ENCODE results near the gene NDUFB10.
"Not testable (repeated sequence)": the region's sequence is repeated elsewhere in the genome, so short reads cannot be mapped to it uniquely, and the experiment has no call there.

Gene NDUFB10

GRCh38 chr16:1926271-1926670 lies 33.1 kb upstream of the NDUFB10 start:
- no peak for DNase-seq

- peak; percentile 77 for DNase-seq
These were observed 30.2 kb upstream of the NDUFB10 start for GRCh38 chr16:1929105-1929504.

- DNase-seq: peak; percentile 88
These were observed 29.6 kb upstream of the NDUFB10 start for GRCh38 chr16:1929578-1930337.

- no peak for DNase-seq
These were observed 29.0 kb upstream of the NDUFB10 start for GRCh38 chr16:1930338-1930720.

GRCh38 chr16:1932050-1933028 lies 27.0 kb upstream of the NDUFB10 start:
- peak; percentile 49 for DNase-seq

- DNase-seq: no peak
These were observed 26.2 kb upstream of the NDUFB10 start for GRCh38 chr16:1933097-1933661.

GRCh38 chr16:1936945-1937479 lies 22.3 kb upstream of the NDUFB10 start:
- DNase-seq: no peak

GRCh38 chr16:1938316-1938715 lies 21.0 kb upstream of the NDUFB10 start:
- no peak for DNase-seq

- no peak for DNase-seq
These were observed 20.4 kb upstream of the NDUFB10 start for GRCh38 chr16:1938910-1939309.

GRCh38 chr16:1939833-1940232 lies 19.5 kb upstream of the NDUFB10 start:
- DNase-seq: not testable (repeated sequence)

GRCh38 chr16:1940273-1941161 lies 18.8 kb upstream of the NDUFB10 start:
- DNase-seq: no peak

GRCh38 chr16:1941162-1942046 lies 17.9 kb upstream of the NDUFB10 start:
- no peak for DNase-seq

GRCh38 chr16:1942047-1942809 lies 17.1 kb upstream of the NDUFB10 start:
- no peak for DNase-seq

GRCh38 chr16:1942810-1943726 lies 16.3 kb upstream of the NDUFB10 start, which contains the start of gene MSRB1:
MSRB1 (minus strand) TSS chr16:1943199; CDS start chr16:1943156, 43 bp downstream.
- DNase-seq: peak; percentile 100

GRCh38 chr16:1944612-1945199 lies 14.6 kb upstream of the NDUFB10 start:
- DNase-seq: no peak

GRCh38 chr16:1945559-1946391 lies 13.6 kb upstream of the NDUFB10 start:
- DNase-seq: no peak

GRCh38 chr16:1946495-1947368 lies 12.6 kb upstream of the NDUFB10 start:
- DNase-seq: no peak

Measured in NCI-H146 (cell line).